Activated T-cell treated with anti-CD3 and anti-CD28 coated beads for 4 hours (primary cell): Measurements from ENCODE around the gene ITIH3.

Experiments
- DNase-seq: peaks from one replicate; pipeline ENCODE4 v3.0.0-alpha.2; 2020

Gene ITIH3

DNA sequence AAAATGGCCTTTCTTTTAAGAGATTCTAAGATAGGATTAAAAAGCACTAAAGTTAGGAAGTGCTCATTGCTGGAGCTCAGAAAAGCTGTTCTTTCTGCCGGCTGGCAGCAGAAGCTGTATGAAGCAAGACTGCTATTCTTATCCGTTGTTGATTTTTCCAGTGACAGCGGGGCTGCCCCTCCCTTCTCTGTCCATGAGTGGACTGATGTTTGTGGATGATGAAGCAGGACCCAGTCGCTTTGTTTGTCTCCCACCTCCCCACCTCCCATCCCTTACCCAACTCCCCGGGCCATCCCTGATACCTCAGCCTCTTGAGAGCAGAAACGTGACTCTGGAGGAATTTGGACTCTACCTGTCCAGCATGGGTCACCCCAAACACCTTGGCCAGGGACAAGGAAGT lies 50.6 kb downstream of the ITIH3 start:
- no peak for DNase-seq

DNA sequence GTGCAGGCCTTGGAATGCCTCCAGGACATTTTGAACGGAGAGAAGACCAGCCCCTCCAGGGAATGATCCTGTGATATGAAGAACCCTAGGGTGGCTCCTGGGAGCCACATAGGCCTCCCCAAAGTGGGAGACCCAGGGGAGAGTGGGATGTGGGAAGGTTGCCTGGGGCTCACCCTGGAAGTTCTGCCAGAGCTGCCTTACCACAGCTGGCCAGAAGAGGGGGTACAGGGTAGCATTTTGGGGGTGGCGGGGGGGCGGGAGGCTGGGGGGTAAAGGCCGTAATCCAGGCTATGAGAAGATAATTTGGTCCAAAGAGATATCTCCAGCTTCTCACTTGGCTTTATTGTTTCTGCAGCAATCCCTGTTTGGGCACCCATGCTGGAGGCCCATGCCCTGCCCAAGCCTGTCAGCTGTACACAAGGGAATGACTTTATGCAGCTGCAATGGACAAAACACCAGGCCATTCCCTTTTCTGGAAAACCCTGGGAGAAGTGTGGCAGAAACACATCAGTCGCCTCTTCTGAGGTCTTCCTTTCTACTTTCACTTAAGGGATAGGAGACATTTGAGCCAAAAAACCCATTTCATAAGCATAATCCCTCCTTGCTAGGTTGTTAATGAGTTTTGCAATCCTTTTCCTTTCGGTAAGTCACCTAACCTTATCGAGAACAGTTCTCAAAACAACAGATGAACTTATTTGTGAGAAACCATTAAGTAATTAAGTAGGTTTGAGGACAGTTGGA lies 51.3 kb downstream of the ITIH3 start:
- DNase-seq = no peak

DNA sequence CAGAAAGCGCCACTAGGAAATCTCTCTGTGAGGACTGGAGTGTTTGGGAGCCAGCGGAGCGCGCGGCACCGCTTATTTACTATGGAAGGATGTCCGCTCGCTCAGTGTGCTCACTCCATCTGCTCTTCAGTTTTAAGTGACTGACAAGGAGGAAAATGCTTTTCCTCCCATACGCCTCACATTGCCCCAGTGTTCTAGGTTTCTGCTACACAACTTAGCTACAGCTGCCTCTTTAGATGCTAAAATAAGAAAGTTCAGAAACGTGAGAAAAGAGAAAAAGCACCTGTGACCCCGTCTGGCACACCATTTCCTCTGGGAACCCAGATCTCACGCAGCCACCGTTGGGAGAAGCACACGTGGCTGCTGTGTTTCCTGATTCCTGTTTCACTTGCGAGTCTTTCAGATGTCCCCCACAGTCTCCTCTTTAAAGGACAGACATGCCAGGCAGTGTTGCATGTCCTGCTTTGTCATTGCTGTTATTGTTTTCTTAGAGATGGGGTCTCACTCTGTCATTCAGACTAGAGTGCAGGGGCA lies 51.9 kb downstream of the ITIH3 start:
- no peak for DNase-seq

DNA sequence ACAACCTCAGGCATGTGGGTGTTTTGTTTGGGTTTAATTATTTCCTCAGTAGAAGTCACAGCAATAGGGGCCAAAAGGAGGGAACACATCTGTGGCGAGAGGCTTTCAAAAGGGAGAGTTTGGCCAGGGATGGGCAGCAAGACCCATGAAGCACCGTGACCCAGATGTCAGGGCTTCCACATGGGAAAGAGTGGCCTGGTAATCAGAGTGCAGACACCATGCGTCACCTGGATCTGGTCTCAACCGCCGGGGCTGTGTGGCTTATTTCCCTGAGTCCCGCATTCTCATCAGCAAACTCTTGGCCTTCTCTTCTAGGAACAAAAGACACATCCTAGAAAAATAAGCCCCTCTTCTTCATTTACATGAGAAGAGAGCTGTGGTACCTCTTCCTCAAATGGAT lies 52.6 kb downstream of the ITIH3 start:
- DNase-seq = no peak

DNA sequence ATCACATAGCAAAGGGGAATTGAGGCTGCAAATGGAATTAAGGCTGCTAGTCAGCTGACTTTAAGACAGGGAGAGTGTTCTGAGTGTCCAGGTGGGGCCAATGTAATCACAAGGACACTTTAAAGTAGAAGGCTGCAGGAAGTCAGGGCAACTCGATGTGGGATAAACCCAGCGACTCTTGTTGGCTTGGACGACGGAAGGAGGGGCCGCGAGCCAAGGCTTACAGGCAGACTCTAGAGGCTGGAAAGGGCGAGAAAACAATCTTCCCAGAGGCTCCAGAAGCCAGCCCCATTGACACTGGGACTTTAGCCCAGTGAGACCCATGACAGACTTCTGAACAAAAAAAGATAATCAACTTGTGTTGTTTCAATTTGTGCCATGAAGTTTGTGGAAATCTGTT lies 53.1 kb downstream of the ITIH3 start:
- DNase-seq = no peak

DNA sequence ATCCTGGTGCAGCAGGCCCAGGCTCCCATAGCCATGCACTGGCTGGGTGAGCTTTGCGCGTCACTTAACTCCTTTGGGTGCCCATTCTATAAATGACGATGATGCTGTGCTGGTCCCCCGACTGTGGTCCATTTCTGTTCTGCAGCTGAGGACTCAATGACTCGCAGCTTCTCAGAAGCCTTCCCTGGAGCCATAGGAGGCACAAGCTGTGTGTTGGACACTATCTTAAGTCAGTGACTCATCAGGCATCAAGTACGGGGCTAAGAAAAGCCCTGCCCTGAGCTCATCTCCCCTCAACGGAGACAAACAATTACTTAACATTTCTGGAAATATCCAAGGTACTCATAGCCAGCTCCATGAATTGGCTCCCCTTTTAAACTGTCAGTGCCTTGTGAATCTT lies 54.0 kb downstream of the ITIH3 start:
- DNase-seq = no peak

DNA sequence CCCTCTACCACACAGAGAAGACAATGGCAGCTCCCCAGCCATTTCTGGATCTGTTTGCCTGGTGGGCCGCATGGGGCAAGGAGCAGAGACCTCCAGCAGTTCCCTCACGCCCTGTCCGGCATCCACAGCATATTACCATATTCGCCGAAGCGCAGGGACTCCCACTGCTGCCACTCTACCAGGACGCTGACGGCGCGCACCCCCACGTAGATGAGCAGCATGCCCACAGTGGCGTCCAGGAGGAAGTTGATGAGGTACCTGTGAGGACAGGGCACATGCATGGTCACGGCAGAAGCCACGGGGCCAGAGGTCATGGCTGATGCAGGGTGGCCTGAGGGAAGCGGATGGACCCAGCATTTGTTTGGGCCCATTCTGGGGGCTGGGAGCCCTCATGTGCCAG lies 55.1 kb downstream of the ITIH3 start:
- no peak for DNase-seq

DNA sequence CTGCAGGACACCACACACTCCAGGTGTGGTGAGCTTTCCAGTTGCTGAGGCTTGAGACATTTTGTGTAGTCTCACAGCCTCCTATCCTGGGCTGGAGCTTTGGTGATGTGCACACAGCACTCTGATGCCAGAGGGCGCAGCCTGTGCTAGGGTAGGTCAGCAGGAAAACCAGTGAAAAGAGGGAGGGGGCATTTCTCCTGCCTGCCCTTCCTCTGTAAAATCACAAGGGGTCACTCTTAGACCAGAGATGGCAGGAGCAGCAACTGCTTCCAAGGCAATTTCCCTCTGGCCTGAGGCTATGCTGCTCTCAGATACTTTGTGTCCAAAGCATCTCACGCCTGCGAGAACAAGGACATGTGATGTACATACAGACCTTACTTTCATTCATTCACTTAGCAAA lies 56.8 kb downstream of the ITIH3 start:
- no peak for DNase-seq

DNA sequence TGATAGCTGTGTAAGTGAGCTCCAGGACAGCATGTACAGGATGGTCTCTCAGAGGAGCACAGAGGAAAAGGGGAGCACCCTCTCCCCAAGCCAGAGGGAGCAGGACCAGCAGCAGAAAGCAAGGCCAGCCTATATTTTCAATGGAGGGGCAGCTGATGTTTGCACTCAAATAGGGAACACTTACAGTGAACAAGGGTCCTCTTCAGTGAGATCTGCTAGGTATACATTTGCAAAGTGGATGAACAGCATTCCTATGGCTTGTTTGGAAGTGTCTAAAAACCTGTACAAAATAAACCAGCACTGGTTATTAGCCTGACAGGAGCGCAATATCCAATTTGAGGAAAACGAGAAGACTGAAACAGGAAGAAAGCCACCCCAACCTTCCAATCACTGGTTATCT lies 57.8 kb downstream of the ITIH3 start:
- DNase-seq = no peak

DNA sequence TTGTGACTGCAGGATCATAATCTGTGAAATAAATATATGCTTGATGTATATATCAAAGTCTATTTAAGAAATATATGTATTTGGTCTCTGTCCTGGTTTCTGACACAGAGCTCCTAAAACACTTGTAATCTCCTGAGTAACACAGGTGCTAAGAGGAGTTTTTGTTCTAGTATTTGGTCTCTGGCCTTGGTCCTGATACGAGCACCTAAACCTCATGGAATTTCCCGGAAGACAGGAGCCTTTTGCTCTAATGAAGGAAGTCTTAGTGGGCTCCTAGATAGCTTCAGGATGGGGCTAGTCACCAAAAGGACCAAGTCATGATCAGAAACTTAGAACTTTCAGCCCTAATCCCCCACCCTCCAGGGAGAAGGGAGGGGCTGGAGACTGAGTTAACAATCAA lies 59.4 kb downstream of the ITIH3 start:
- DNase-seq = no peak

DNA sequence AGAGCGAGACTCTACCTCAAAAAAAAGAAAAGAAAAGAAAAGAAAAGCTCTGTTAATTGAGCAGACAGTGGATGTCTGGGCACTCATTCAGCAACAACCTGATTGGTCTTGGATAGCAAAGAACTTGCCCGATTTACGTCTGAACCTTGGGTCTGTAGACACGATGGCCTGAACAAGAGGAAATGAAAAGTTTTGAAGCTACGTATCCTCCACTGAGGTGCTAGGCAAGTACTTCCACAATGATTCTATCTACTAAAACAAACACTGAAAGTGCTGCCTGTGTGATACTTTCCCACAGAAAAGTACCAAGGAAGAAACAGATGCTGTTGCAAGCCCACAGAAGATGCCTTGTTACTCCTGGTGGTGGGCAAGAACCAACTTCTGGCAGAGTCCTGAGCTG lies 62.1 kb downstream of the ITIH3 start:
- DNase-seq = no peak

DNA sequence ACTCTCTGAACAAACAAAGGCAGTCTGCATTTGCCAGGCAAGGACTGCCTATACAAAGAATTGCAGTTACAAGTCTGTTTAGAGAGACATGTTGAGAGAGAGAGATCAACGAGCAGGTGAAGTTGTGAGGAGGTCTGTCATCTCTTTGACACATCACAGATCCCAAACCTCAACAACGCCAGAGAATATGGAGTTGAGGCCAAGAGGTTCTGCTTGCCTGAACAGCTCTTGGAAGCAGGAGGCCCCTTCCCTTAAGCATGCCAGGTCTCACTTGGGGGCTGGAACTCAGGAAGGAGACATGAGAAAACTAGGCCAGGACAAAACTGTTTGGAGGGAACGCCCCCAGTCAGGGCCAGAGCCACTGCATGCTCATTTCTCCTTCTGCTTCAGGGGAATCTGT lies 62.5 kb downstream of the ITIH3 start:
- DNase-seq = no peak

DNA sequence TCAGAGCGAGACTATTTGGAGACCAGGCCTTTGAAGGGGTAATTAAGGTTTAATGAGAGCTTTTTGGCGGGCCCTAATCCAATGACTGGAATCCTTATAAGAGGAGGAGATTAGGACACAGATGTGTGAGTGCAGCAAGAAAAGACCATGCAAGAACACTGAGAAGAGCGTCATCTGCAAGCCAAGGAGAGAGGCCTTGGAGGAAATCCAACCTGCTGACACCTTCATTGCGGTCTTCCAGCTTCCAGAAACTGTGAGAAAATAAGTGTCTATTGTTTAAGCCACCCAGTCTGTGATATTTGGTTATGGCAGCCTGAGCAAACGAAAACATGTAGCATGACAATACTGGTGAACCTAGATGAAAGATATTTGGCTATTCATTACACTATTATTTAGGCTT lies 63.3 kb downstream of the ITIH3 start:
- DNase-seq = no peak
